Activated CD4-positive, alpha-beta T cell treated with anti-CD3 and anti-CD28 coated beads, Interleukin-2, amount 10 ng/mL, durations not matched to agents 24 days and 14 days (primary cell): ENCODE results near the gene HECA. TPM values are rescaled to one million over a fixed set of nuclear protein-coding genes. Genes with fewer than 3 reads are reported as not detected.
"Not testable (repeated sequence)": the region's sequence is repeated elsewhere in the genome, so short reads cannot be mapped to it uniquely, and the experiment has no call there.

ENCODE experiments used
- DNase-seq: peaks from one replicate; pipeline ENCODE4 v3.0.0; 2022
- H3K27ac Mint-ChIP-seq: one replicate; pipeline ENCODE4 v1.8.0; 2022; ENCODE audit warnings: mild to moderate bottlenecking, mixed read lengths
- H3K27me3 Mint-ChIP-seq: one replicate; pipeline ENCODE4 v1.8.0; 2022; ENCODE audit warnings: mixed read lengths
- H3K36me3 Mint-ChIP-seq: one replicate; pipeline ENCODE4 v1.8.0; 2022; ENCODE audit warnings: low read depth, mild to moderate bottlenecking, mixed read lengths
- H3K4me1 Mint-ChIP-seq: one replicate; pipeline ENCODE4 v1.8.0; 2021; ENCODE audit warnings: mixed read lengths
- H3K4me3 Mint-ChIP-seq: one replicate; pipeline ENCODE4 v1.8.0; 2022; ENCODE audit warnings: mild to moderate bottlenecking, moderate library complexity, mixed read lengths
- H3K9me3 Mint-ChIP-seq: one replicate; pipeline ENCODE4 v1.8.0; 2021; ENCODE audit warnings: mixed read lengths
- intact Hi-C: fragments of 100-400 bp; cut with micrococcal nuclease; formaldehyde crosslinking; loops from one replicate; pipeline ENCODE4 v1.15.1; 2023
- total RNA-seq: library from RNA; stranded (reverse); gene quantifications from 2 replicates; pipeline ENCODE4 v1.2.3, GENCODE V29; 2022

Gene HECA, protein sequence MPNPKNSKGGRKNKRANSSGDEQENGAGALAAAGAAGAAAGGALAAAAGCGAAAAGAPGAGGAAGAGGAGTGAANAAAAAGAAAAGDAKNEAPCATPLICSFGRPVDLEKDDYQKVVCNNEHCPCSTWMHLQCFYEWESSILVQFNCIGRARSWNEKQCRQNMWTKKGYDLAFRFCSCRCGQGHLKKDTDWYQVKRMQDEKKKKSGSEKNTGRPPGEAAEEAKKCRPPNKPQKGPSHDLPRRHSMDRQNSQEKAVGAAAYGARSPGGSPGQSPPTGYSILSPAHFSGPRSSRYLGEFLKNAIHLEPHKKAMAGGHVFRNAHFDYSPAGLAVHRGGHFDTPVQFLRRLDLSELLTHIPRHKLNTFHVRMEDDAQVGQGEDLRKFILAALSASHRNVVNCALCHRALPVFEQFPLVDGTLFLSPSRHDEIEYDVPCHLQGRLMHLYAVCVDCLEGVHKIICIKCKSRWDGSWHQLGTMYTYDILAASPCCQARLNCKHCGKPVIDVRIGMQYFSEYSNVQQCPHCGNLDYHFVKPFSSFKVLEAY
- 45.7 and 47.7 TPM in 2 replicates for total RNA-seq

DNA sequence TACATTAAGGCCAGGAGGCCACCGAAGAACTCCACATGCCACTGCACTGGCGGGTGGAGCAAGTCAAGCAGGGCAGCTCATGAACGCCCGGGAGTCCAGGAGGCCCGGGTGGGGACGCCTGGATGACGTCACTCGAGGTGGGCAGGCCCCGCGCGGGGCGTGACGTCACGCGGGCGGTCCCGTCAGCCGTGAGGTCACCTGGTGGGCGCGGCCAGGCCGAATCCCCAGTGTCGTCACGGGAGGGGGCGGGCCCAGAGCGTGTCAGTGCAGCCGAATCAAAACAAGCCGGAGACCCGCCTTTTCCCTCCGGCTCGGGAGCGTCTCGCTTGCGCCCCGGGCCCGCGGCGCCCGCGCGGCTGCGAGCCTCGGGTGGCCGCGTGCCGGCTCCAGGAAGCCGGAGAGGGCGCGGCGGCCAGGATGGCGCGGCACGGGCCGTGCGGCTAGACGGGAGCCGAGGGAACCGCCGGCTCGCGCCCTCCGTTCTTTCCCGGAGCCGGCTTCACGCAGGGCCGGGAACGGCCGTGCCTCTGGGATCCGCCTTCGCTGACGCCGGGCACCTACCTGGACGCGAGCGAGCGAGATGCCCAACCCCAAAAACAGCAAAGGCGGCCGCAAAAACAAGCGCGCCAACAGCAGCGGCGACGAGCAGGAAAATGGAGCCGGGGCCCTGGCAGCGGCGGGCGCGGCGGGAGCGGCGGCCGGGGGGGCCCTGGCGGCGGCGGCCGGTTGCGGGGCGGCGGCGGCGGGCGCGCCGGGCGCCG is at the start of gene HECA:
TSS of gene HECA (plus strand) at position 264 of the 761 bp plus-strand sequence. CDS start at position 581, 317 bp downstream.
- intact Hi-C loops = loop anchor here (1.0 kb wide), 2 partner anchors 10 to 107 kb away; partner anchors contain the start of gene ABRACL
- Mint-ChIP-seq H3K36me3 (peaks cover 29% of the 10 kb centered on the region), H3K9me3 (peaks cover 4% of the 10 kb centered on the region), H3K27ac (peak within 1 kb of the TSS; percentile 97), H3K4me3 (peak within 1 kb of the TSS; percentile 98), H3K27me3 (no peaks in the 10 kb centered on the region), H3K4me1 (peaks cover 60% of the 10 kb centered on the region)
- peak; percentile 100 for DNase-seq

DNA sequence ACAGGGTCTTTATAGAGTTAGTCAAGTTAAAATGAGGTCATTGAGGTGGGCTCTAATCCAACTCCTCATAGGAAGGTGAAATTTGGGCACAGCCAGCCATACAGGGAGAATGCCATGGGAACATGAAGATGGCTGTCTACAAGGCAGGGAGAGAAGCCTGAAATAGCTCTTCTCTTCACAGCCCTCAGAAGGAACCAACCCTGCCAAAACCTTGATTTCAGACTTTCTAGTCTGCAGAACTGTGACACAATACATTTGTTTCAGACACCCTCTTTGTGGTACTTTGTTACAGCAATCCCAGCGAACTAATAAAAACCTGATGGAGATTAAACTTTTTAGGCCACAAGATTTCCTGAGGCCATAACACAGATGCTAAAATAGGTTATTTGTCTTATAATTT is 43.1 kb upstream of the HECA start:
- intact Hi-C loops = no loop called here
- no peak overlapping the region for H3K4me3 Mint-ChIP-seq
- H3K4me1 Mint-ChIP-seq = peaks cover 2% of the 10 kb centered on the region
- no peak for DNase-seq
- H3K27ac Mint-ChIP-seq = no peak overlapping the region
- H3K9me3 Mint-ChIP-seq = peaks cover 17% of the 10 kb centered on the region
- H3K27me3 Mint-ChIP-seq = peaks cover 6% of the 10 kb centered on the region
- peaks cover 3% of the 10 kb centered on the region for H3K36me3 Mint-ChIP-seq

DNA sequence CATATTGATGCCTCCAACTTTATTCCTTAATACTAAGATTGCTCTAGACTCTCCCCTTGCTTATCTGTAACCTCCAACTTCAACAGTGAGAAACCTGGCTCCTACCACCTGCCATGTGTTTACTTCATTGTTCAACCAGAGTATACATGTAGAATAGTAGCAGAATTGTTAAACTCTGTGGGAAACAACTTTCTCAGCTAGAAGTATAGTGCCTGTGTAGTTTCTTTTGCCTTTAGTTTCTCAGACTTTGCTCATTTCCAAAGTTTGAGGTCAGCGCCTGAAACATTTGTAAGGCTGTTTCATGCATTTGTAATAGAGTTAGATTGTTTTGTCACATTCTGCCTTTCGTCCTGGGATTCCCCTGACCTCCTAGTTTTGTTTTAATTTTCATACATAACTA is 34.9 kb upstream of the HECA start:
- H3K27me3 Mint-ChIP-seq = no peaks in the 10 kb centered on the region
- H3K4me3 Mint-ChIP-seq = no peak overlapping the region
- DNase-seq = no peak
- peaks cover 6% of the 10 kb centered on the region for H3K4me1 Mint-ChIP-seq
- intact Hi-C loops = loop anchor here (1.0 to 2.0 kb wide), 2 partner anchors 13 to 71 kb away; partner anchors contain the start of gene ABRACL
- peak overlapping the region; percentile 9 for H3K27ac Mint-ChIP-seq
- no peaks in the 10 kb centered on the region for H3K36me3 Mint-ChIP-seq
- no peaks in the 10 kb centered on the region for H3K9me3 Mint-ChIP-seq

DNA sequence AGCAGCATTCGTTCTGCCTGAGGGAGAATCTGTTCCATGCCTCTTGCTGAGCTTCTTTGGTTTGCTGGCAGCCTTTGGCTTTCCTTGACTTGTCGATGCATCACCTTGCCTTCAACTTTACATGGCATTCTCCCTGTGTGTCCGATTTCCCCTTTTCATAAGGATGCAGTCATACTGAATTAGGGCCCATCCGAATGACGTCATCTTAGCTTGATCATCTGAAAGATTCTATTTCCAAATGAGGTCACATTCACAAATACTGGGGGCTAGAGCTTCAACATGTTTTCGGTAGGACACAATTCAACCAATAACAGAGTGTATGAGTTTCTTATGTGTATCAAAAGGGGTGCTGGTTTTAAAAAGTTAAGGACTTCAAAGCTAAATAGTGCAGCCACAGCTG is 27.8 kb upstream of the HECA start:
- intact Hi-C loops = no loop called here
- no peaks in the 10 kb centered on the region for H3K36me3 Mint-ChIP-seq
- no peaks in the 10 kb centered on the region for H3K27me3 Mint-ChIP-seq
- H3K4me1 Mint-ChIP-seq = peaks cover 5% of the 10 kb centered on the region
- no peak overlapping the region for H3K27ac Mint-ChIP-seq
- no peak for DNase-seq
- H3K4me3 Mint-ChIP-seq = no peak overlapping the region
- no peaks in the 10 kb centered on the region for H3K9me3 Mint-ChIP-seq

DNA sequence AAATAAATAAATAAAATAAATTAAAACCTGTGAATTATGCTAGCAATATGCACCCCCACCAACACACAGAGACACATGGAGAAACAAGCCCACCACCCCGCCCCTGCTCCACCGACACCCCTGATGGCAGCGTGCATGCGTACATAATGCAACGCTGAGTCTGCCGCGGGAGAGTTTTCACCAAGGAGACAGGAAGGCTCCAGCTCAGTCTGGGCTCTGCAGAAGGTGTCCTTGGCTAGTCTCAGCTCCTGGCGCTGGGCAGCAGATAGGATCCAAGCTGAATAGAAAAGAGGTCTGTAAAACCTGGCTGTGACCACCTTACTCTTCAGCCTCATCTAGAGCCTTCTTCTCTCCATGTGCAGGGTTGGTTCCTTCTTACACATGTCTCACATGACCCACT is 26.5 kb upstream of the HECA start:
- Mint-ChIP-seq H3K9me3 (no peaks in the 10 kb centered on the region), H3K27me3 (no peaks in the 10 kb centered on the region), H3K36me3 (no peaks in the 10 kb centered on the region), H3K27ac (no peak overlapping the region), H3K4me1 (peaks cover 16% of the 10 kb centered on the region), H3K4me3 (no peak overlapping the region)
- DNase-seq = no peak
- intact Hi-C loops = no loop called here

DNA sequence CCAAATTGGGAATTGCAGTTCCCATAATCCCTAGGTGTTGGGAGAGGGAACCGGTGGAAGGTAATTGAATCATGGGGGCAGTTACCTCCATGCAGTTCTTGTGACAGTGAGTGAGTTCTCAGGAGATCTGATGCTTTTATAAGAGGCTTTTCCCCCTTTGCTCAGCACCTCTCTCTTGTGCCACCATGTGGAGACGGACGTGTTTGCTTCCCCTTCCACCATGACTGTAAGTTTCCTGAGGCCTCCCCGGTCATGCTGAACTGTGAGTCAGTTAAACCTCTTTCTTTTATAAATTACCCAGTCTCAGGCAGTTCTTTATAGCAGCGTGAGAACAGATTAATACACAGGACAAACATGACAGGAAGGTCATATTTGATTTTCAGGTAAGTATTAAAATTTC is 25.3 kb upstream of the HECA start:
- H3K27me3 Mint-ChIP-seq = no peaks in the 10 kb centered on the region
- intact Hi-C loops = no loop called here
- H3K4me3 Mint-ChIP-seq = no peak overlapping the region
- peak; percentile 69 for DNase-seq
- H3K4me1 Mint-ChIP-seq = peaks cover 26% of the 10 kb centered on the region
- H3K36me3 Mint-ChIP-seq = no peaks in the 10 kb centered on the region
- no peak overlapping the region for H3K27ac Mint-ChIP-seq
- no peaks in the 10 kb centered on the region for H3K9me3 Mint-ChIP-seq

DNA sequence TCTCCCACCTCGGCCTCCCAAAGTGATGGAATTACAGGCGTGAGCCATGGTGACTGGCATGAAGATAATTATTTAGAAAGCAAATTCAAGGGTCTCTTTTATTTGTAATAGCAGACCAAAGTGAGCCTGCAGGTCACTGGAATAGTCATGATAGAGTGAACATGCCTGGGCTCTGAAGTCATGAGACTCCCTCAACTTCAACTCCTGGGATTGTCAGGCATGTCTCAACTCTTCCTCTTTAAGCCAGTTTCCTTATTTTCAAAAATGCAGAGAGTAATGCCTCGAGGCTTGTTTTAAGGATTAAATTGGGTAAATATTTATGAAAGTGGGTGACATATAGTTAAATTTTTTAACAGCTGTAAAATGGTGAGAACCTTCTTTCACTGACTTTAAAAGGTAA is 22.7 kb upstream of the HECA start:
- intact Hi-C loops = loop anchor here (2.0 to 5.0 kb wide), 2 partner anchors 125 to 293 kb away; partner anchors contain the start of gene REPS1
- peak; percentile 47 for DNase-seq
- Mint-ChIP-seq H3K4me1 (peaks cover 43% of the 10 kb centered on the region), H3K9me3 (no peaks in the 10 kb centered on the region), H3K4me3 (no peak overlapping the region), H3K36me3 (no peaks in the 10 kb centered on the region), H3K27ac (no peak overlapping the region), H3K27me3 (no peaks in the 10 kb centered on the region)

DNA sequence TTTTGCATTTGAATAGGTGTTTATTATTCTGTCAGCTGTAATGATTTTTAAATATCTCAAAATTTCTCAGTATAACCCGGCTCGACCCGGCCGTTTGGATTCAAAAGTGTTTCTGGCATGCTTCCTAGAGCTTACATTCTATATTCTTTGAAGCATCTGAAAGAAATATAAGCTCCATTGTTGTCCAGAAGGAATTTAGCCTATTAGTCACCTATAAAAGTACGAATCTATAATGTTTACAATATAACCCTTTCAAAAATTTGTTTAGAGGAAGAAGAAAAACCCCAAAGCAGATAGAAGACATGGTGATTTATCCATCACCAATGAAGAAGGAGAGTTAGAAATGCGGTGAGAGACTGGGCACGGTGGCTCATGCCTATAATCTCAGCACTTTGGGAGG is 22.3 kb upstream of the HECA start:
- no peaks in the 10 kb centered on the region for H3K9me3 Mint-ChIP-seq
- peak overlapping the region; percentile 67 for H3K4me3 Mint-ChIP-seq
- H3K4me1 Mint-ChIP-seq = peaks cover 43% of the 10 kb centered on the region

DNA sequence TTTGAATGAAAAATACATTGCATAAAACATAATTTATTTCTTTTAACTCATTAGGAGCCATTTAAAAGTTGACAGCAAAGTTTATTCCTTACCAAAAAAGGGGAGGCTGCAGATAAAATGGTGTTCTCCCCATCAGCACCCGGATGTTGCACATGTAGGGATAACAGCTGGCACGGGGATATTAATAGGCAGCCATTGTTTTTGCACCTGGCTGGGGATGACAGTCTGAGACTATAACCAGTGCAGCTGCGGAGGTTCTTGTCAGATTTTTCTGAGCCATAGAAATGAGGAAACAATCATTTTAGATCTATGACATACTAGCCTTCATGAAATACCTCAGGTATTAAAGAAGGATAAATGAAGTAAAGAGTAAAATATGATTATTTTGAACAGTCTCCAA is 20.1 kb upstream of the HECA start:
- no peak for DNase-seq
- intact Hi-C loops = loop anchor here (5.0 kb wide), 1 partner anchor 127 kb away; the partner anchor contains the start of gene REPS1
- no peak overlapping the region for H3K27ac Mint-ChIP-seq
- H3K9me3 Mint-ChIP-seq = peaks cover 5% of the 10 kb centered on the region
- H3K4me3 Mint-ChIP-seq = no peak overlapping the region
- peaks cover 41% of the 10 kb centered on the region for H3K4me1 Mint-ChIP-seq
- peaks cover 5% of the 10 kb centered on the region for H3K36me3 Mint-ChIP-seq
- H3K27me3 Mint-ChIP-seq = no peaks in the 10 kb centered on the region

More for the DNA sequence above, 22.3 kb upstream of the HECA start:
- intact Hi-C loops = loop anchor here (2.0 to 5.0 kb wide), 2 partner anchors 125 to 294 kb away; partner anchors contain the start of gene REPS1
- no peaks in the 10 kb centered on the region for H3K27me3 Mint-ChIP-seq
- peak overlapping the region; percentile 87 for H3K27ac Mint-ChIP-seq
- DNase-seq = no peak
- H3K36me3 Mint-ChIP-seq = no peaks in the 10 kb centered on the region

DNA sequence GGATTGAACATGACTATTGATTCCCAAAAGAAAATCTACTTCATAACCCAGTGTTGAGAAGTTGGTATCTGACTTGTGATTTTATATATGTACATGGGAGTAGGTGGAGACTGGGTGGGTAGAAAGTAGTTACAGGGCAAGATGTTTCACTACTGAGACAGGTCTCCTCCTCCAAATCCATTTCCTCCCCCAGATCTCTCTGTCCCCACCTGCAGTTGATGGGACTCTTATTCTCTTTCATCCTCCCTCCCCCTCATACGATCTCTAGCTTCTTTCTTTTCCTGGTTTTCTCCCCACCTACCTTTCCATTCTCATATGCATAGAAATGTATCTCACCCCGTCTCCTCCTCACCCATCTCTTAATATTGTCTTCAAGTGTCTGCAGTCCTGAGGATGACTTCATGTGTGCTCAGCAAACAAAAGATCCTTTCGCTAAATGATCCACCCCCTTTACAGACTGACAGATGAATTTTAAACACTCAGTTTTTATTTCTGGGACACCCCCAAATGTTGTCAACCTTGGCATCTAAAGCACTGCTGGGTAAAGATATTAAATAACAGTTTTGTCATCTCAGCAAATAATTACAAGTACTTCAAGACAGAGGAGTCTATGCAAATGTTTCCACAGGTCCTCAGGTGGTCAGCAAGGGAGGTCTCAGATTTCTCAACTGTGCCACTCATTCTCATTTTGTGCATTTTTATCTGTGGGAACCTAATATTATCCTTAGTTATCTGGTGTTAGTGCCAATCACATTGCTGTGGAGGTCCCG is 18.7 kb upstream of the HECA start:
- peaks cover 15% of the 10 kb centered on the region for H3K36me3 Mint-ChIP-seq
- H3K27ac Mint-ChIP-seq = peak overlapping the region; percentile 55
- peaks cover 15% of the 10 kb centered on the region for H3K9me3 Mint-ChIP-seq
- H3K4me1 Mint-ChIP-seq = peaks cover 41% of the 10 kb centered on the region
- intact Hi-C loops = no loop called here
- DNase-seq = peak; percentile 51
- no peaks in the 10 kb centered on the region for H3K27me3 Mint-ChIP-seq
- peak overlapping the region; percentile 20 for H3K4me3 Mint-ChIP-seq

DNA sequence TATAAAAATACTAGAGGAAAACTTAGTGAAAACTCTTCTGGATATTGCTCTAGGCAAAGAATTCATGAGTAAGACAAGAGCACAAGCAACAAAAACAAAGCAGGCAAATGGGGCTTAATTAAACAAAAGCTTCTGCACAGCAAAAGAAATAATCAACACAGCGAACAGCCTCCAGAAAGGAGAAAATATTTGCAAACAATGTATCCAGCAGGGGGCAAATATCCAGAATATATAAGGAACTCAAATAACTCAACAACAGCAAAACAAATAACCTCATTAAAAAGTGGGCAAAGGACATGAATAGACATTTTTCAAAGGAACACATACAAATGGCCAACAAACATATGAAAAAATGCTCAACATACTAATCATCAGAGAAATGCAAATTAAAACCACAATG is 17.1 kb upstream of the HECA start:
- Mint-ChIP-seq H3K4me1 (peaks cover 34% of the 10 kb centered on the region), H3K36me3 (peaks cover 17% of the 10 kb centered on the region), H3K27ac (no peak overlapping the region), H3K4me3 (no peak overlapping the region), H3K9me3 (peaks cover 15% of the 10 kb centered on the region), H3K27me3 (no peaks in the 10 kb centered on the region)
- no peak for DNase-seq
- intact Hi-C loops = no loop called here

DNA sequence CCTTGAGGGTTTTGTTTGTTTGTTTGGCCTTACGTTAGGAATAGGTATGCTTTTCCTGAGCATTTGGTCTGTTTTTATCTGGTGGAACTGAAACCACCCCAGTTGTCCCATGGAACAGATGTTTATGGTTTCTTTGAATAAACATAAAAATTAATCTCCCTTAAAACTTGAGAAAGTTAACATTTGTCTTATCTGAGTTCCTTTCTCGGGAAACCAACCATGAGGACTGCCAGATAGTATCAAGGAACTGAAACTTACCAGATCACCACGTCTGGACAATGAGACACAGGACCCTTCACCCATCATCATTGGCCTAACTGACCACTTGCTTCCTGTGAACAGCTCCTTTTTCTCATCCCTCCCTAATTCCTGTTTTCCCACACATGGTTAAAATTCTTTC is 15.3 kb upstream of the HECA start:
- peak; percentile 49 for DNase-seq
- intact Hi-C loops = no loop called here
- H3K36me3 Mint-ChIP-seq = peaks cover 17% of the 10 kb centered on the region
- no peak overlapping the region for H3K27ac Mint-ChIP-seq
- H3K4me3 Mint-ChIP-seq = no peak overlapping the region
- peaks cover 15% of the 10 kb centered on the region for H3K9me3 Mint-ChIP-seq
- no peaks in the 10 kb centered on the region for H3K27me3 Mint-ChIP-seq
- peaks cover 24% of the 10 kb centered on the region for H3K4me1 Mint-ChIP-seq

DNA sequence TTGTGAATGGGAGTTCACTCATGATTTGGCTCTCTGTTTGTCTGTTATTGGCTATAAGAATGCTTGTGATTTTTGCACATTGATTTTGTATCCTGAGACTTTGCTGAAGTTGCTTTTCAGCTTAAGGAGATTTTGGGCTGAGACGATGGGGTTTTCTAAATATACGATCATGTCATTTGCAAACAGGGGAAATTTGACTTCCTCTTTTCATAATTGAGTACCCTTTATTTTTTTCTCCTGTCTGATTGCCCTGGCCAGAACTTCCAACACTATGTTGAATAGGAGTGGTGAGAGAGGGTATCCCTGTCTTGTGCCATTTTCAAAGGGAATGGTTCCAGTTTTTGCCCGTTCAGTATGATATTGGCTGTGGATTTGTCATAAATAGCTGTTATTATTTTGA is 12.1 kb upstream of the HECA start:
- Mint-ChIP-seq H3K36me3 (peaks cover 18% of the 10 kb centered on the region), H3K4me1 (peaks cover 34% of the 10 kb centered on the region), H3K9me3 (peaks cover 13% of the 10 kb centered on the region)
- intact Hi-C loops, H3K4me3 Mint-ChIP-seq, H3K27ac Mint-ChIP-seq, DNase-seq, H3K27me3 Mint-ChIP-seq: not testable (repeated sequence)
